ENCODE data around the gene SPACA6. TPM values are rescaled to one million over a fixed set of nuclear protein-coding genes. Genes with fewer than 3 reads are reported as not detected.
"Not testable (repeated sequence)": the region's sequence is repeated elsewhere in the genome, so short reads cannot be mapped to it uniquely, and the experiment has no call there.

SPACA6 gene
- total and polyA plus RNA-seq, 9 of the 15 experiments (the other 6 are each of a cell fraction or from before 2014, with no cell fraction given) = 1.3 to 17.3 (median 6.2) TPM

DNA sequence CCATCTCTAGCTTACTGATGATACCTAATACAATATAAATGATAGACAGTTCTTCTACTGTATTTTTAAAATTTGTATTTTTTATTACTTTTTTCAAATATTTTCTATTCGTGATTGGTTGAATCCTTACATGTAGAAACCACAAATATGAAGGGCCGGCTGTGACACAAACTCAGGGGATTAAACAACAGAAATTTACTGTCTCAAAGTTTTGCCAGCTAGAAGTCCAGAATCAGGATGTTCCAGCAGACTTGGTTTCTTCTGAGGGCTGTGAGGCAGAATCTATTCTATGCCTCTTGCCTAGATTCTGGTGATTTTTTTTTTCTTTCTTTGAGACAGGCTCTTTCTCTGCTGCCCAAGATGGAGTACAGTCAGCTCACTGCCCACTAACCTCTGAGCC lies 44.8 kb downstream of the SPACA6 start (continued):
- TF ChIP-seq SFPQ (IDR thresholded peaks at IDR 0.05; ENCODE audit: low read depth, low read length) (no peak), NEUROD1 (IDR thresholded peaks at IDR 0.05; ENCODE audit: borderline replicate concordance, low read depth, low read length, partially characterized antibody) (no peak), NR3C1 (CRISPR knock-in tag; IDR thresholded peaks at IDR 0.05) (no peak)
- TF ChIP-seq, protein P1, sequence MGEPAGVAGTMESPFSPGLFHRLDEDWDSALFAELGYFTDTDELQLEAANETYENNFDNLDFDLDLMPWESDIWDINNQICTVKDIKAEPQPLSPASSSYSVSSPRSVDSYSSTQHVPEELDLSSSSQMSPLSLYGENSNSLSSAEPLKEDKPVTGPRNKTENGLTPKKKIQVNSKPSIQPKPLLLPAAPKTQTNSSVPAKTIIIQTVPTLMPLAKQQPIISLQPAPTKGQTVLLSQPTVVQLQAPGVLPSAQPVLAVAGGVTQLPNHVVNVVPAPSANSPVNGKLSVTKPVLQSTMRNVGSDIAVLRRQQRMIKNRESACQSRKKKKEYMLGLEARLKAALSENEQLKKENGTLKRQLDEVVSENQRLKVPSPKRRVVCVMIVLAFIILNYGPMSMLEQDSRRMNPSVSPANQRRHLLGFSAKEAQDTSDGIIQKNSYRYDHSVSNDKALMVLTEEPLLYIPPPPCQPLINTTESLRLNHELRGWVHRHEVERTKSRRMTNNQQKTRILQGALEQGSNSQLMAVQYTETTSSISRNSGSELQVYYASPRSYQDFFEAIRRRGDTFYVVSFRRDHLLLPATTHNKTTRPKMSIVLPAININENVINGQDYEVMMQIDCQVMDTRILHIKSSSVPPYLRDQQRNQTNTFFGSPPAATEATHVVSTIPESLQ (CRISPR knock-in tag; IDR thresholded peaks at IDR 0.05) = no peak

- H3K27ac ChIP-seq (ENCODE audit: extremely low read depth, low read depth, low read length); H2AFZ ChIP-seq (ENCODE audit: low read depth, low read length); H3K4me2 ChIP-seq (ENCODE audit: insufficient read depth, low read length); H3K9me1 ChIP-seq (ENCODE audit: control insufficient read depth, insufficient read depth, low read length); H3K9ac ChIP-seq (ENCODE audit: insufficient read depth in 1 of 2, low read depth in 2 of 2, low read length in 2 of 2); CTCF ChIA-PET (ENCODE audit: low intra/inter-chr PET ratio); H3K4me3 ChIP-seq; ATAC-seq; FAIRE-seq; H3K9me3 ChIP-seq (replicated peaks; ENCODE audit: control insufficient read depth, insufficient read depth, low read depth, low read length); H4K20me1 ChIP-seq (replicated peaks; ENCODE audit: control insufficient read depth, insufficient read depth, low read length); H3K79me2 ChIP-seq (ENCODE audit: control insufficient read depth, insufficient read depth, low read length); BruUV-seq (replicated peaks); in situ Hi-C loops (cut with MboI); H3K36me3 ChIP-seq (ENCODE audit: control insufficient read depth, insufficient read depth, low read length); intact Hi-C loops (cut with micrococcal nuclease); DNase-seq (ENCODE audit: extremely low read depth in 1 of 4, low spot score in 3 of 4): not testable (repeated sequence)
- TF ChIP-seq KDM1A (IDR thresholded peaks at IDR 0.05) = peak; percentile 56 to 64; a peak in 3 of 4 replicates
- H3K27me3 ChIP-seq (ENCODE audit: control insufficient read depth in 2 of 2, insufficient read depth in 2 of 2, low read length in 2 of 2) = peaks cover 0 to 28% of the 10 kb centered on the region in 2 experiments; a peak in 3 of 5 replicates
- 19% methylated on average over 10 of the region's 10 CpGs for WGBS (ENCODE audit: insufficient coverage, low coverage, missing lambda C conversion rate)
- POLR2A ChIA-PET = interaction anchor here (0.6 kb wide), 1 partner anchor 117 kb away, joined by 3 read pairs; no protein-coding TSS in a partner anchor
- H3K4me1 ChIP-seq (replicated peaks in 1 of 2; ENCODE audit: control insufficient read depth in 2 of 2, insufficient read depth in 2 of 2, low read length in 2 of 2) = peaks cover 7 to 20% of the 10 kb centered on the region in 2 experiments; a peak in 4 of 5 replicates
These were observed 45.4 kb downstream of the SPACA6 start for GRCh38 chr19:51738523-51738922.
